GM19463 (cell line): ENCODE measurements around the gene NEK6.

Experiments used
- ATAC-seq: cut with Tn5 transposase; IDR thresholded peaks from one replicate; pipeline ENCODE4 v1.9.1; 2021; ENCODE audit warnings: mild to moderate bottlenecking, moderate library complexity; ENCODE audit not compliant: unreplicated experiment

Gene NEK6

GRCh38 chr9:124335320-124335707 lies 77.6 kb downstream of the NEK6 start:
- ATAC-seq = no peak

DNA sequence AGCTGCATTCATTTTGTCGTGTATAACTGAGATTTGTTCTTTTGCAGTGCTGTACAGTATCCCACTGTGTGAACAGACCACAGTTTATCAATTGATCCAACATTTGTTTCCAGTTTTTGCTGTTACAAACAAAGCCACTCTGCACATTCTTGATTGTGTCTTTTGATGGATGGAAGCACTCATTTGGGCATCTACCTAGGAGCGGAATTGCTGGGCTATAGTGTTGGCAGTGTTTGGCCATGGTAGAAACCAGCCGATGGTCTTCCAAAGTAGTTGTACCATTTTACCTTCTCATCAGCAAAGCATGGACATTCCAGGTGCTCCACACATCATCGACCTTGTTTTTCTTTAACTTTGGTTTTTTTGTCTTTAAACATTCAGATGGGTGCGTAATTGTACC lies 79.8 kb downstream of the NEK6 start:
- no peak for ATAC-seq

DNA sequence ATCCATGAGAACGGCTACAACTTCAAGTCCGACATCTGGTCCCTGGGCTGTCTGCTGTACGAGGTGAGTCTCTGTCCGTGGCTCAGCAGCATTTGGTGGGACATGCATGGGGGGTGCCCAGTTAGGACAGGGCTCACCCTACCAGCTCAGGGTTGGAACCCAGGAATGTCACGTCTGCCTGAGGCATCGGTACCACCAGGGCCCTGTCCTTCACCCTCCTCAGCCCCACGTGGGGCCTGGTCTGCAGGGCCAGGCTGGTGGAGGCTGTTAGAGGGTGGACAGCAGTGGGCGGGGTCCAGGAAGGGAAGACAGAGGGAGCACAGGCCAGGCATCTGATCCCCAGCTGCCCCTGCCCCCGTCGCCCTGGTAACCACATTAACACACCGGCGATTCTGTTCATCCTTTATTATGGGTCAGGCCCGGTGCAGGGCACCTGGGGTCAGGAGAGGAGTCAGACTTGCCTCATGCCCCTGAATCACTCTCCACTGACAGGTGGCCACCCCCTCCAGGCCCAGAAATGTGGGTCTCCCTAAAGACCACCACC lies 81.9 kb downstream of the NEK6 start:
- no peak for ATAC-seq

DNA sequence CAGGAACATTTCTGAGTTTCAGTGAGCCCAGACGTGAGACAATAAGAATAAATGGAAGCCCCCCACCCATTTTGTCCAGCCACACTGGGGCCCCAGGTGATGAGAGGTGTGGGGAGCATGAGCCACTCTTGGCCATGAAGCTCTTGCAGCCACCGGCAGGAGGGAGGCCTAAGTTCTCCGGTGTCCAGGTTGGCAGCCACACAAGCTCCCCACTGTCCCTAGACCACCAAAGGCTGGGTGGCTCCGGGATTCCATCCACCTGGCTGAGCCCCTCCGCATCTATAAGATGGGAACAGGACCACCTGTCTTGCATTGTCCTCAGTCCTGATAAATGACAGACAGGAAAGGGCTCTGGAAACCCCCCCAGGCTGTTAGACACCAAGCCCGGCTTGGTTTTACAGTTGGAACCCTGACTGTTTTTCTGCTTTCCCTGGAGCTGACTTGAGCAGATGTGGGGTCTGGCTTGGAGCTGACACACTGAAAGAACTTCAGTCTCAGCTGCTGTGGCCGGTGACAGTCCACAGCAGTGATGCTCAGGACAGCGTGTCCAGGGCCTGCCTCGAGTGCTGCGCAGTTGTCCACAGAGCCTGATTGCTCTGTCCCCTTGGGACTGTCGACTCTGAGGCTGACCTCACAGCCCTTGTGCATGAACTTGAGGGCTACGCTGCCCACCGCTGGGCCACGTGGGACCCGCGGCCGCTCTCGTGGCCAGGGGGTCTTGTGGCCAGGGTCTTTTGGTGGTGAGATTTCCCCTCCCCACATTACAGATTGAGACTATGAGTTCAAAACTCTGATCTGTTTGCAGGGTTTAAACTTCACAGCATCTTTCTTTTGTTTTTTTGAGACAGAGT lies 82.7 kb downstream of the NEK6 start:
- no peak for ATAC-seq

GRCh38 chr9:124341455-124342170 lies 83.9 kb downstream of the NEK6 start:
- ATAC-seq = no peak

GRCh38 chr9:124342402-124342775 lies 84.6 kb downstream of the NEK6 start:
- no peak for ATAC-seq

GRCh38 chr9:124342776-124343485 lies 85.2 kb downstream of the NEK6 start:
- ATAC-seq = no peak

DNA sequence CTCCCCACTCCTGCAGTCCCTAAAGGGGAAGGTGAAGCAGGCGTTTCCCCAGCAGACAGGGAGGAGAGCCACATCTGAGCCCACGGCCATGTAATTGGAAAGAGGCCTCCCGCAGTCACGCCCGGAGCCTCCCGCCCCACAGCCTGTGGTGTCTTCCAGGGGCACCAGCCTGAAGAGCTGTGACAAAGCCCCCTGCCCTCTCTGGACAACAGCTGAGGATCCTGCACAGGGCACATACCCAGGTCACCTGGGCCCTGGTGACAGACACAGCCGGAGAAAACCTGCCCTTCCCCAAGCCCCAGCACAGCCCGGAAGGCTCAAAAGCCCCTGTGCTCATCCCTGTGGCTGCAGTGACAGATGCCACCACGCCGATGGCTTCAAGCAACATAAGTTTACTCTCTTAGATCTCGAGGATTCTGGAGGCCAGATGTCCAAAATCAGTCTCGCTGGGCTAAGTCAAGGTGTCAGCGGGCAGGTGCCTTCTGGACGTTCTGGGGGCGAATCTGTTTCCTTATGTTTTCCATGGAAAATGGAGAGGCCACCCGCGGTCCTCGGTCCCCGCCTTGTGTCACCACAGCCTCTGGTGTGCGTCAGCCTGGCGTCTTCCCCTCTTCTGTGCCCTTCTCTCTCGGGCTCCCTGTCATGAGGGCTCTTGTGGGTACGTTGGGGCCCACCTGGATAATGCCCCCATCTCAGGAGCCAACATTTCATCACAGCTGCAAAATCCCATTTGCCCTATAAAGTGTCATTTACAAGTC lies 86.0 kb downstream of the NEK6 start:
- ATAC-seq = no peak

- ATAC-seq = no peak
Observed at GRCh38 chr9:124344291-124345050, 86.7 kb downstream of the NEK6 start.

GRCh38 chr9:124345063-124345462 lies 87.3 kb downstream of the NEK6 start:
- no peak for ATAC-seq

DNA sequence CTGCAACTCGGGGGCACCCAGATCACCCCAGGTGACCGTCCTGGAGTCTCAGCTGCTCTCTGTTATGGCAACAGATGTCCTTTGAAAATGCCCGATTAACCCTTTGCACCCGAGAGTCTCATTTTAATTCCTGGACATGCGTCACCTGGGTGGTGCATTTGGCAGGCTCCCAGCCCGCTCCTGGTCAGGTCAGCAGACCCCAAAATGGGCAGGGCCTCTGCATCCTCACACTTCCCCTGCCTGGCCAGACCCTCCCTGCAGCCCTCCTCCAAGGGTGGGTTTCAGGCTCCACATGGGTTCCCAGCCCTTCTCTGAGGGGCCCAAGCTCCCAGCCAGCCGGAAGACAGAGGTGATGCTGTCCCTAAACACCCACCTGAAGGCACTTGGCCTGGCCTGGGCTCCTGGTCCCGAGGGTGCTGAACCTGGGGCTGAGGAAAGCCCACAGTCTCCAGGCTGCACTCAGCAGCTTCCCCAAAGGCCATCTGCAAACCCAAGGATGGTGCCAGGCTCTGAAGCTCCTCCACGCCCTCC lies 88.1 kb downstream of the NEK6 start:
- no peak for ATAC-seq

- ATAC-seq = no peak
Observed at GRCh38 chr9:124346347-124347163, 88.8 kb downstream of the NEK6 start.

GRCh38 chr9:124347206-124347967 lies 89.6 kb downstream of the NEK6 start:
- ATAC-seq = no peak

DNA sequence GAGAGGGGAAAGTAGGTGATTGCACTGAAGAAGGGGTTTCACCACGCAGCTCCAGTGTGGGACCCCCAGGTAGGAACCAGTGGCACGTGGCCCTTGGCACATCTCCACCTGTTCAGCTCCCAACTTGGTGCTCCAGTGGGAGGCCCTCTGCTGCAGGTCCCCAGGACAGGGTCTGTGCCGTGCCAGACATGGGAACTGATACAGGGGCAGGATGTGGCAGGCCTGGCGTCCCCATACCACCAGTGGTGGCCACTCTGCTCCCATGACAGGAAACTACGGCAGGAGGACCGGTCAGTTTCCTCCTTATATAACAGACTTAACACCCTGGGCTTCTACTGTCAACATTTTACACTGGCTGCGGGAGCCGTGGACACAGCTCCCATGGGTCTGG lies 90.2 kb downstream of the NEK6 start:
- no peak for ATAC-seq

- ATAC-seq = no peak
Observed at GRCh38 chr9:124348363-124348762, 90.6 kb downstream of the NEK6 start.

DNA sequence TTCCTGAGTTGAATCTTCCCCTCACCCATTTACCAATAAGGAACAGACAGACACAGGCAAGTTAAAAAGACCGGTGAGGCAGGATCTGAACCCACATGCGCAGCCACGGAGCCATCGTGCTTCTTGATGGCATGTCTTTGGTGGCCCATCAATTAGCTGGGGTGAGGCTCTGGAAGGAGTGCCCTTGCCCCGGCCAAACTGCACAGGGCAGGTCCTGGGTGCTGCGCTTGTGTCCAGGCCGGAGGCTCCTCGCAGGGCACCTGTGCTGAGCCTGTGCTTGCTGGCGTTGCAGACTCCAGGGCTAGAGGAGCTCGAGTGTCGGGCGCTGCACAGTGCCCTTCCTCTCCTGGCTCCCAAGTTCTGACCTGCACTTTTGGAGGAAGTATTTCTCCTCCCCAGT lies 91.1 kb downstream of the NEK6 start:
- ATAC-seq = no peak

DNA sequence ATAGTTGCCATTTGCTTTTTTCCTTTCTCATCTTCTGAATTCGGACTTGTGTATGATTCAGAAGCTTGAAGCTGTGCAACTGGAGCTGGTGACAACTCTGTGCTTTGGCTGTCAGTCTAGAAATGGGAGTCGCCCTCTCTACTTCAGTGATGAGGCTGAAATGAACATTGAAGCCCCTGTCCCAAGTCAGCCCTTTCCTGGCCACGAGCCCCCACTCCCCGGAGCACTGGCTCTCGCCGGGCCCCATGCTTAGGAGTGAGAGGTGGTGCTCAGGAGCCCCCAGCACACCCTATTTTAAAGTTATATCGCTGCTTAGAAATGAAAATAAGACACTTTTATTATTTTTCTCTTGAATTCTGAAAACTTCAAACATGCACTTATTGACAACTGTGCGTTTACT lies 91.5 kb downstream of the NEK6 start:
- no peak for ATAC-seq
